ENCODE measurements around the gene CTF1.

The CTF1 gene

GRCh38 chr16:30924076-30924912, 27.9 kb downstream of the CTF1 start:
- TF ChIP-seq CTCF (IDR thresholded peaks at IDR 0.05; ENCODE audit: extremely low read depth, missing control alignments), result no peak
- peak; percentile 70 for DNase-seq (ENCODE audit: low spot score)

- TF ChIP-seq CTCF (IDR thresholded peaks at IDR 0.05; ENCODE audit: extremely low read depth, missing control alignments), result no peak
- DNase-seq (ENCODE audit: low spot score), result peak; percentile 45
Observed at GRCh38 chr16:30924913-30925631, 28.7 kb downstream of the CTF1 start.

- no peak for TF ChIP-seq CTCF (IDR thresholded peaks at IDR 0.05; ENCODE audit: extremely low read depth, missing control alignments)
- no peak for DNase-seq (ENCODE audit: low spot score)
Observed at GRCh38 chr16:30925632-30925987, 29.2 kb downstream of the CTF1 start.

GRCh38 chr16:30925995-30926811, 29.8 kb downstream of the CTF1 start:
- TF ChIP-seq CTCF (IDR thresholded peaks at IDR 0.05; ENCODE audit: extremely low read depth, missing control alignments), result no peak
- DNase-seq (ENCODE audit: low spot score), result peak; percentile 12

GRCh38 chr16:30926937-30927788, 30.7 kb downstream of the CTF1 start:
- no peak for DNase-seq (ENCODE audit: low spot score)
- no peak for TF ChIP-seq CTCF (IDR thresholded peaks at IDR 0.05; ENCODE audit: extremely low read depth, missing control alignments)

GRCh38 chr16:30927789-30928378, 31.5 kb downstream of the CTF1 start:
- DNase-seq (ENCODE audit: low spot score), result peak; percentile 67
- TF ChIP-seq CTCF (IDR thresholded peaks at IDR 0.05; ENCODE audit: extremely low read depth, missing control alignments), result no peak
